Fibroblast of lung (primary cell): Measurements from ENCODE around the gene MIEF2. TPM values are rescaled to one million over a fixed set of nuclear protein-coding genes. Genes with fewer than 3 reads are reported as not detected.

Experiments used
- DNase-seq, 2 donors: peaks; one replicate each; pipeline versions ENCODE4 v3.0.0 to v3.0.0-alpha.2; 2010; ENCODE audit warnings: low read depth in 2 of 2
- H2AFZ ChIP-seq: 2 replicates; pipeline ENCODE4 v1.5.1; 2012; ENCODE audit warnings: low read length, control low read depth, inconsistent platforms
- H3K27ac ChIP-seq: 2 replicates; pipeline ENCODE4 v1.5.1; 2011; ENCODE audit warnings: low read length, control low read depth; ENCODE audit not compliant: insufficient read depth
- H3K27me3 ChIP-seq: 2 replicates; pipeline ENCODE4 v1.5.1; 2011; ENCODE audit warnings: mild to moderate bottlenecking, low read length; ENCODE audit not compliant: control insufficient read depth, insufficient read depth
- H3K36me3 ChIP-seq: 2 replicates; pipeline ENCODE4 v1.5.1; 2011; ENCODE audit warnings: low read length; ENCODE audit not compliant: control insufficient read depth, insufficient read depth
- H3K4me1 ChIP-seq: 2 replicates; pipeline ENCODE4 v1.5.1; 2011; ENCODE audit warnings: low read length; ENCODE audit not compliant: control insufficient read depth, insufficient read depth; ENCODE audit errors: extremely low read depth
- H3K4me2 ChIP-seq: 2 replicates; pipeline ENCODE4 v1.5.1; 2011; ENCODE audit warnings: low read length, control low read depth; ENCODE audit not compliant: insufficient read depth; ENCODE audit errors: extremely low read depth
- H3K4me3 ChIP-seq, 4 experiments: fragments of 200-600 bp in 1 of 4; sonication (generic) in 1 of 4; replicated peaks in 1 of 4; 2 replicates each; pipeline ENCODE4 v1.5.1; 2011 to 2016; ENCODE audit warnings: low read length in 4 of 4, low read depth in 3 of 4, mild to moderate bottlenecking in 3 of 4, control low read depth in 2 of 4, inconsistent platforms in 1 of 4, mixed read lengths in 1 of 4; ENCODE audit not compliant: insufficient read depth in 1 of 4; ENCODE audit errors: control extremely low read depth in 1 of 4
- H3K79me2 ChIP-seq: 2 replicates; pipeline ENCODE4 v1.5.1; 2012; ENCODE audit warnings: mild to moderate bottlenecking, low read length, inconsistent platforms; ENCODE audit not compliant: control insufficient read depth, insufficient read depth
- H3K9ac ChIP-seq: 2 replicates; pipeline ENCODE4 v1.5.1; 2011; ENCODE audit warnings: mild to moderate bottlenecking, low read length, control low read depth; ENCODE audit not compliant: insufficient read depth
- H3K9me3 ChIP-seq: 2 replicates; pipeline ENCODE4 v1.5.1; 2012; ENCODE audit warnings: low read depth, low read length; ENCODE audit not compliant: control insufficient read depth, insufficient read depth
- H4K20me1 ChIP-seq: 2 replicates; pipeline ENCODE4 v1.5.1; 2011; ENCODE audit warnings: low read length; ENCODE audit not compliant: control insufficient read depth, insufficient read depth; ENCODE audit errors: extremely low read depth
- EZH2 ChIP-seq: IDR thresholded peaks from 2 replicates; pipeline ENCODE4 v1.5.1; 2012; ENCODE audit warnings: low read length, control low read depth, mild to moderate bottlenecking; ENCODE audit errors: missing control alignments
- polyA plus RNA-seq, 2 donors: library from polyadenylated mRNA; depleted of rRNA in 1 of 2; stranded (reverse) in 1 of 2; unstranded in 1 of 2; fragments of >200 nt; gene quantifications; 2 replicates each; pipeline ENCODE4 v1.2.1, GENCODE V29; 2011 to 2012; ENCODE audit warnings: missing spikeins in 1 of 2
- total RNA-seq: library from RNA; depleted of rRNA; stranded (reverse); fragments of >200 nt; gene quantifications from 2 replicates; pipeline ENCODE4 v1.2.1, GENCODE V29; 2014
- TF ChIP-seq, protein P1 (sequence below), 2 donors: IDR thresholded peaks in 1 of 2; conservative IDR thresholded peaks in 1 of 2; 1 replicate in 1 of 2; 2 replicates in 1 of 2; pipeline ENCODE4 v1.5.1; 2011 to 2012; ENCODE audit warnings: low read length in 2 of 2, control low read depth in 1 of 2, inconsistent platforms in 1 of 2, low read depth in 1 of 2, mild to moderate bottlenecking in 1 of 2

MIEF2 gene
- total and polyA plus RNA-seq, 2 donors (not counting 1 experiment from before 2014, with no cell fraction given), result 3.9 to 16.2 TPM

DNA sequence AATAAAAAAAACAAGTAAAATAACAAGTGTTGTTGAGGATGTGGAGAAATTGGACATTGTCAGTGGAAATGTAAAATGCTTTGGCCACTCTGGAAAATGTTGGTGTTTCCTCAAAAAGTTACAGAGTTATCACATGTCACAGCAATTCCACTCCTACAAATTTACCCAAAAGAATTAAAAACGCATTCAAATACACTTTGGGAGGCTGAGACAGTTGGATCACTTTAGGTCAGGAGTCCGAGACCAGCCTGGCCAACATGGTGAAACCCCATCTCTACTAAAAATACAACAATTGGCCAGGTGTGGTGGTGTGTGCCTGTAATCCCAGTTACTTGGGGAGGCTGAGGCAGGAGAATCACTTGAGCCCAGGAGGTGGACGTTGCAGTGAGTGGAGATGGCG, 48.7 kb downstream of the MIEF2 start:
- no peaks in the 10 kb centered on the region for H3K27me3 ChIP-seq
- H3K27ac ChIP-seq, result no peak overlapping the region
- H3K4me3 ChIP-seq, result no peak overlapping the region
- no peak overlapping the region for H3K9ac ChIP-seq
- peaks cover 9% of the 10 kb centered on the region for H3K36me3 ChIP-seq
- H3K4me2 ChIP-seq, result no peak overlapping the region
- H3K4me1 ChIP-seq, result peaks cover 4% of the 10 kb centered on the region
- no peak for DNase-seq
- H3K79me2 ChIP-seq, result peaks cover 40% of the 10 kb centered on the region
- TF ChIP-seq EZH2, result no peak
- TF ChIP-seq, protein P1, sequence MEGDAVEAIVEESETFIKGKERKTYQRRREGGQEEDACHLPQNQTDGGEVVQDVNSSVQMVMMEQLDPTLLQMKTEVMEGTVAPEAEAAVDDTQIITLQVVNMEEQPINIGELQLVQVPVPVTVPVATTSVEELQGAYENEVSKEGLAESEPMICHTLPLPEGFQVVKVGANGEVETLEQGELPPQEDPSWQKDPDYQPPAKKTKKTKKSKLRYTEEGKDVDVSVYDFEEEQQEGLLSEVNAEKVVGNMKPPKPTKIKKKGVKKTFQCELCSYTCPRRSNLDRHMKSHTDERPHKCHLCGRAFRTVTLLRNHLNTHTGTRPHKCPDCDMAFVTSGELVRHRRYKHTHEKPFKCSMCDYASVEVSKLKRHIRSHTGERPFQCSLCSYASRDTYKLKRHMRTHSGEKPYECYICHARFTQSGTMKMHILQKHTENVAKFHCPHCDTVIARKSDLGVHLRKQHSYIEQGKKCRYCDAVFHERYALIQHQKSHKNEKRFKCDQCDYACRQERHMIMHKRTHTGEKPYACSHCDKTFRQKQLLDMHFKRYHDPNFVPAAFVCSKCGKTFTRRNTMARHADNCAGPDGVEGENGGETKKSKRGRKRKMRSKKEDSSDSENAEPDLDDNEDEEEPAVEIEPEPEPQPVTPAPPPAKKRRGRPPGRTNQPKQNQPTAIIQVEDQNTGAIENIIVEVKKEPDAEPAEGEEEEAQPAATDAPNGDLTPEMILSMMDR (conservative IDR thresholded peaks at IDR 0.05 in 1 of 2, IDR thresholded peaks at IDR 0.05 in 1 of 2; ENCODE audit: low read depth in 1 of 2, low read length in 2 of 2), result no peak
- H2AFZ ChIP-seq, result no peak overlapping the region
- no peaks in the 10 kb centered on the region for H4K20me1 ChIP-seq
- H3K9me3 ChIP-seq, result no peaks in the 10 kb centered on the region

DNA sequence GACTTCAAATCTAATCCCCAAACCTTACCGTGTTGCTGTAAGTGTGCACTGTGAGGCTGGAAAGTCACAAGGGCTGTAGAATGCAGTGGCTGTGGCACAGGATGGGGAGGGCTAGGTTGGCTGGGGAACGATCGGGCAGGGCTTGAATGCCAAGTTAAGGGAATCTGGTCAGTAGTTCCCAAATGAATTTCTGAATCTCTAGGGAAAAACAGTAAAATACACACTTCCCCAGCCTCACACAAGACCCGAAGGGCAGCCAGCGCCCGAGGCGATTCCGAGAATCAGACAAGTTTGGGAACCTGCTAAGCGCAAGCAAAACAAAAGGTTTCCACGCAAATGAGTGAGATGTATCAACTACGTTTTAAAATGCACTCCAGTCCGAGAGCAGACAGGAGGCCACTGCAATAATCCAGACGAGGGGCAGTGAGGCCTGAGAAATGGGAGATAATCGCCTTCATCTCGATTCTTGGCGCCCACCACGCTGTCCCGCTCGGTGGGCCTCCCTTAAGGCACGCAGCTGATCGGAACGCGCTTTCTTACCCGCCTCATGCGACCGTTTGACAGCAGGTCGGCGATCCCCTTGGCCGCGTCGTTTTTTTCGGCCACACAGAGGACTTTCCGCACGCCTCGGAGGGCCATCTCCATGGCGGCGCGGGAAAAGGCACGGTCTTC, 53.7 kb downstream of the MIEF2 start:
- Histone ChIP-seq H4K20me1 (no peaks in the 10 kb centered on the region), H3K36me3 (peaks cover 10% of the 10 kb centered on the region), H3K4me1 (peaks cover 8% of the 10 kb centered on the region), H3K4me3 (peak overlapping the region; percentile 88 to 96 (median 94)), H2AFZ (peak overlapping the region; percentile 89), H3K79me2 (peaks cover 79% of the 10 kb centered on the region), H3K27me3 (no peaks in the 10 kb centered on the region), H3K9ac (peak overlapping the region; percentile 83), H3K4me2 (peak overlapping the region; percentile 92), H3K27ac (peak overlapping the region; percentile 96), H3K9me3 (no peaks in the 10 kb centered on the region)
- TF ChIP-seq EZH2, result no peak
- TF ChIP-seq, protein P1 (conservative IDR thresholded peaks at IDR 0.05 in 1 of 2, IDR thresholded peaks at IDR 0.05 in 1 of 2; ENCODE audit: low read depth in 1 of 2, low read length in 2 of 2), result no peak
- DNase-seq, result peak; percentile 9 to 12

DNA sequence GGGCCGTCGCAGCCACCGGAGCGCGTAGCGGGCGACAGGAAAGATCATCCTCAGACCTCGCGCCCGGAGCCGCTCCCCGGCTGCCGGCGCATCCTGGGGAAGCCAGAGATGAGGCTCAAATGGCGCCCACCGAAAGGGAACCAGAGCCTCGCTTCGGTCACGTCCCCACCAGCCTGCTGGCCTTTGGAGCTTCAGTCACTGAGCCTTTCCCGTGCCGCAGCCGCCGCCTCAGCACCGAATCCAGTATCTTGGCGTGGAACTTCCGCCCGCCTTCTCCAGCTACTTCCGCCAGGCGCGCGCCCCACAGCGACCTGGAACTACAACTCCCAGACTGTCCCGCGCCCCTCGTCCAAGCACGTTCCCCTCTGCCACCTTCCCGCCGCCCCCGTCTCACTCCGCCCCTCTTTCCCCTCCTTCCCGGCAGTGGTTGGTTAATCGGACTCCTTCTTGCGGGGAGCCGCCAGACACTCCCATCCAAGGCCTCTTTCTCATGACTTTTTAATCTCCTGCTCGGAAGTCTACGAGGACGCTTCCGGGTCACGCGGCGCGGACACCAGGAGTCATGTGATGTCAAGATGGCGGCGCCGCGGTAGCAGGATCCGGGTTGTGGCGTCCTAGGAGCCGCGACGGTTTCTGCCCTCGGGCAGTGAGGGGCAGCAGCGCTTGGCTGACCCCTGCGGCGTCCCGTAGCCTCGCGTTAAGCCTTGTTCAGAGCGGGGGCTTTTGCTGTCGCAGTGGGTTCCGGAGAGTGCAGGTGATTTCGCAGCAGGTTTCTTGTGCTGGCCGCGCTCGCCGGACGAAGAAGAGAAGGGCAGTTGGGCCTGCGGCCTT, 54.5 kb downstream of the MIEF2 start, which contains the start of the genes SMCR8 and TOP3A:
TSS of gene SMCR8 (plus strand) at position 563 of the 831 bp plus-strand sequence. CDS start 497 bp downstream, outside the sequence.
TSS of gene TOP3A (minus strand) at position 264 of the 831 bp plus-strand sequence. CDS start at position 48, 216 bp downstream.
- DNase-seq, result peak; percentile 98 to 99
- Histone ChIP-seq H3K4me3 (peak within 1 kb of the TSS; percentile 88 to 96 (median 94)), H3K4me2 (peak within 1 kb of the TSS; percentile 93), H4K20me1 (no peaks in the 10 kb centered on the region), H3K79me2 (peaks cover 85% of the 10 kb centered on the region), H3K9me3 (no peaks in the 10 kb centered on the region), H3K36me3 (peaks cover 10% of the 10 kb centered on the region), H3K4me1 (peaks cover 9% of the 10 kb centered on the region), H3K27me3 (no peaks in the 10 kb centered on the region), H2AFZ (peak within 1 kb of the TSS; percentile 89), H3K9ac (peak within 1 kb of the TSS; percentile 91), H3K27ac (peak within 1 kb of the TSS; percentile 96)
- TF ChIP-seq, protein P1 (conservative IDR thresholded peaks at IDR 0.05 in 1 of 2, IDR thresholded peaks at IDR 0.05 in 1 of 2; ENCODE audit: low read depth in 1 of 2, low read length in 2 of 2), result no peak
- TF ChIP-seq EZH2, result no peak
